Body of pancreas (tissue), 4 donors: ENCODE results near the gene DMRTC2.

Experiments
- CTCF ChIP-seq, 7 experiments: fragments of 450-650 bp in 4 of 7; fragments of 200-600 bp in 3 of 7; sonication (generic) in 3 of 7; IDR thresholded peaks; one replicate each; pipeline ENCODE4 v1.5.1; 2016 to 2019; ENCODE audit warnings: antibody characterized with exemption in 7 of 7
- POLR2A ChIP-seq, 3 donors: fragments of 450-650 bp; IDR thresholded peaks; one replicate each; pipeline ENCODE4 v1.6.1; 2016; ENCODE audit warnings: antibody characterized with exemption in 3 of 3, mild to moderate bottlenecking in 2 of 3

GRCh38 chr19:41888926-41889325 lies 44.1 kb downstream of the DMRTC2 start:
- no peak for TF ChIP-seq POLR2A (IDR thresholded peaks at IDR 0.05)
- TF ChIP-seq CTCF (IDR thresholded peaks at IDR 0.05) = no peak
